Ovary (tissue), 9 donors: Measurements from ENCODE around the gene IL1RAPL1. TPM values are rescaled to one million over a fixed set of nuclear protein-coding genes. Genes with fewer than 3 reads are reported as not detected.

ENCODE experiments used
- DNase-seq, 5 donors: peaks; one replicate each; pipeline ENCODE4 v3.0.0-alpha.2; 2019 to 2020
- H3K27ac ChIP-seq, 2 donors: fragments of 200-600 bp; one replicate each; pipeline versions ENCODE4 v1.5.1 to v1.8.0; 2019 to 2022
- H3K27me3 ChIP-seq: fragments of 200-600 bp; one replicate; pipeline ENCODE4 v1.8.0; 2022
- H3K36me3 ChIP-seq: fragments of 200-600 bp; sonication (generic); one replicate; pipeline ENCODE4 v1.5.1; 2019
- H3K4me1 ChIP-seq: one replicate; pipeline ENCODE4 v1.8.1; 2013; ENCODE audit warnings: mild to moderate bottlenecking, moderate library complexity; ENCODE audit not compliant: insufficient read depth
- H3K4me3 ChIP-seq: fragments of 200-600 bp; sonication (generic); one replicate; pipeline ENCODE4 v1.5.1; 2017
- H3K9me3 ChIP-seq, 2 donors: fragments of 200-600 bp in 1 of 2; sonication (generic) in 1 of 2; one replicate each; pipeline versions ENCODE4 v1.5.1 to v1.8.1; 2013 to 2019; ENCODE audit warnings: mild to moderate bottlenecking in 1 of 2, moderate library complexity in 1 of 2
- CTCF ChIP-seq, 3 donors: fragments of 450-650 bp in 2 of 3; fragments of 200-600 bp in 1 of 3; IDR thresholded peaks; one replicate each; pipeline versions ENCODE4 v1.5.1 to v1.8.0; 2016 to 2022; ENCODE audit warnings: antibody characterized with exemption in 3 of 3, mild to moderate bottlenecking in 1 of 3
- EP300 ChIP-seq: sonication (generic); formaldehyde crosslinking; IDR thresholded peaks from one replicate; pipeline ENCODE4 v1.6.1; 2017; ENCODE audit warnings: antibody characterized with exemption
- POLR2A ChIP-seq: fragments of 450-650 bp; IDR thresholded peaks from one replicate; pipeline ENCODE4 v1.6.1; 2017; ENCODE audit warnings: antibody characterized with exemption, mild to moderate bottlenecking, moderate library complexity
- WGBS, 3 donors: extraction: QIAGEN DNeasy Blood & Tissue Kit in 1 of 3; methylation state at CpG; one replicate each; pipeline versions ENCODE4 v1.1.5 to v1.1.7; 2013 to 2017; 5-methylcytosine and 5-hydroxymethylcytosine counted together
- intact Hi-C, 4 donors: fragments of 100-400 bp; cut with DNase I; formaldehyde crosslinking; loops; one replicate each; pipeline versions ENCODE4 v1.11.0 to v1.15.1; 2022 to 2023
- polyA plus RNA-seq, 2 donors: library from polyadenylated mRNA; stranded (reverse); fragments of 200-250 nt in 1 of 2; fragments of 350-450 nt in 1 of 2; fragmentation: Illumina TruSeq in 1 of 2; extraction: RNeasy Lipid Tissue Mini Kit (QIAGEN cat#74804) in 1 of 2; gene quantifications; one replicate each; pipeline ENCODE4 v1.2.3, GENCODE V29; 2013 to 2014
- total RNA-seq, 7 donors: library from RNA; depleted of rRNA in 2 of 7; stranded (reverse); fragments of >200 nt in 2 of 7; fragmentation: NEBNext Ultra II Directional in 3 of 7; extraction: Animal tissue kit (Norgen Biotek cat#: 25700) in 3 of 7; gene quantifications; one replicate each; pipeline versions ENCODE4 v1.1.0 to v1.2.4, GENCODE V29; 2016 to 2023
- donor health status: DM: no; HTN: no; CAD: no; lungs with moderate emphysema.
- donor health status: DM: no; HTN: no; CAD: no.
- donor health status: Bipolar disorder and iron deficiency.
- donor health status: DM: yes; HTN: yes; CAD: no.
- donor health status: DM: no; HTN: no; CAD: no.
- donor health status: DM: yes; HTN: yes; CAD: no.

Gene IL1RAPL1
- total and polyA plus RNA-seq, 9 donors = 0.23 to 1.3 (median 0.61) TPM

- Histone ChIP-seq H3K36me3 (no peaks in the 10 kb centered on the region), H3K27me3 (no peaks in the 10 kb centered on the region), H3K9me3 (no peaks in the 10 kb centered on the region), H3K4me1 (no peaks in the 10 kb centered on the region), H3K27ac (no peak overlapping the region), H3K4me3 (no peak overlapping the region)
- DNase-seq = no peak
- 52 to 60% (median 59%) methylated on average over 5 of the region's 5 CpGs for WGBS, 3 donors
- intact Hi-C loops = no loop called here
- no peak for TF ChIP-seq EP300
- no peak for TF ChIP-seq POLR2A
- TF ChIP-seq CTCF (IDR thresholded peaks at IDR 0.05) = no peak
Measured at GRCh38 chrX:28920153-28920943, 333.1 kb downstream of the IL1RAPL1 start.

- no peak for DNase-seq
- TF ChIP-seq CTCF (IDR thresholded peaks at IDR 0.05) = no peak
- TF ChIP-seq EP300 = no peak
- TF ChIP-seq POLR2A = no peak
- no peaks in the 10 kb centered on the region for H3K27me3 ChIP-seq
- no peaks in the 10 kb centered on the region for H3K9me3 ChIP-seq
- no peaks in the 10 kb centered on the region for H3K4me1 ChIP-seq
- no peak overlapping the region for H3K27ac ChIP-seq
- WGBS, 3 donors = 78 to 82% (median 81%) methylated on average over 2 of the region's 2 CpGs
- intact Hi-C loops = no loop called here
- H3K4me3 ChIP-seq = no peak overlapping the region
- H3K36me3 ChIP-seq = no peaks in the 10 kb centered on the region
Measured at GRCh38 chrX:28922106-28922505, 334.9 kb downstream of the IL1RAPL1 start.

GRCh38 chrX:28946846-28947245 lies 359.6 kb downstream of the IL1RAPL1 start:
- no peak overlapping the region for H3K4me3 ChIP-seq
- no peak for DNase-seq
- 58 to 62% (median 61%) methylated on average over 3 of the region's 3 CpGs for WGBS, 3 donors
- intact Hi-C loops = no loop called here
- no peaks in the 10 kb centered on the region for H3K9me3 ChIP-seq
- TF ChIP-seq CTCF (IDR thresholded peaks at IDR 0.05) (no peak), EP300 (no peak), POLR2A (no peak)
- no peaks in the 10 kb centered on the region for H3K4me1 ChIP-seq
- no peaks in the 10 kb centered on the region for H3K27me3 ChIP-seq
- no peak overlapping the region for H3K27ac ChIP-seq
- no peaks in the 10 kb centered on the region for H3K36me3 ChIP-seq

- Histone ChIP-seq H3K36me3 (no peaks in the 10 kb centered on the region), H3K27ac (no peak overlapping the region), H3K4me3 (no peak overlapping the region), H3K4me1 (no peaks in the 10 kb centered on the region), H3K27me3 (no peaks in the 10 kb centered on the region), H3K9me3 (no peaks in the 10 kb centered on the region)
- TF ChIP-seq POLR2A = no peak
- TF ChIP-seq EP300 = no peak
- no peak for TF ChIP-seq CTCF (IDR thresholded peaks at IDR 0.05)
- WGBS, 3 donors = 61 to 63% (median 61%) methylated on average over 4 of the region's 4 CpGs
- DNase-seq = no peak
- intact Hi-C loops = no loop called here
Measured at GRCh38 chrX:28960063-28960462, 372.8 kb downstream of the IL1RAPL1 start.
